K562 (cell line): ENCODE measurements around the gene GABARAP. TPM values are rescaled to one million over a fixed set of nuclear protein-coding genes. Genes with fewer than 3 reads are reported as not detected.

ENCODE experiments used
- ETV6 ChIP-seq, 3 experiments: fragments of 150-350 bp in 1 of 3; sonication (generic) in 1 of 3; formaldehyde crosslinking in 1 of 3; IDR thresholded peaks; 2 replicates each; pipeline versions ENCODE4 v1.6.1 to v1.8.0; 2014 to 2022; ENCODE audit warnings: borderline replicate concordance in 2 of 3, low read depth in 2 of 3, antibody characterized with exemption in 1 of 3, low read length in 1 of 3, mild to moderate bottlenecking in 1 of 3, missing genetic modification reagents in 1 of 3
- FOSL1 ChIP-seq: fragments of 200-800 bp; sonication (Bioruptor generic); conservative IDR thresholded peaks from 2 replicates; pipeline ENCODE4 v1.6.1; 2016; ENCODE audit warnings: missing genetic modification characterization, missing compliant biosample characterization
- FOXJ3 ChIP-seq: sonication (generic); formaldehyde crosslinking; IDR thresholded peaks from 2 replicates; pipeline ENCODE4 v1.4.0; 2020; ENCODE audit warnings: mild to moderate bottlenecking, missing genetic modification reagents
- FOXK1 ChIP-seq: sonication (generic); formaldehyde crosslinking; IDR thresholded peaks from 2 replicates; pipeline ENCODE4 v1.8.0; 2022; ENCODE audit warnings: missing genetic modification reagents, mild to moderate bottlenecking, borderline replicate concordance
- GABPB1 ChIP-seq: sonication (generic); formaldehyde crosslinking; IDR thresholded peaks from 2 replicates; pipeline ENCODE4 v1.8.0; 2022; ENCODE audit warnings: mild to moderate bottlenecking, missing genetic modification reagents
- MIER1 ChIP-seq: fragments of 450-650 bp; IDR thresholded peaks from 2 replicates; pipeline ENCODE4 v1.6.1; 2016; ENCODE audit warnings: antibody characterized with exemption, mild to moderate bottlenecking, low read depth
- NFIX ChIP-seq: fragments of 250-450 bp; sonication (Bioruptor Pico); IDR thresholded peaks from 2 replicates; pipeline ENCODE4 v1.4.0; 2020; ENCODE audit warnings: low read depth, mild to moderate bottlenecking, moderate library complexity
- RAD21 ChIP-seq, 2 experiments: fragments of 250-450 bp in 1 of 2; fragments of 450-650 bp in 1 of 2; sonication (Bioruptor Pico) in 1 of 2; formaldehyde crosslinking in 1 of 2; IDR thresholded peaks in 1 of 2; conservative IDR thresholded peaks in 1 of 2; 2 replicates each; pipeline versions ENCODE4 v1.4.0 to v1.8.0; 2020 to 2022; ENCODE audit warnings: mild to moderate bottlenecking in 2 of 2, moderate library complexity in 1 of 2
- SETDB1 ChIP-seq: IDR thresholded peaks from one replicate; pipeline ENCODE4 v1.6.1; 2012; ENCODE audit warnings: low read length, control low read depth, inconsistent platforms
- SMAD4 ChIP-seq: fragments of 250-450 bp; sonication (Bioruptor Pico); conservative IDR thresholded peaks from 2 replicates; pipeline ENCODE4 v1.8.0; 2021; ENCODE audit warnings: inconsistent platforms, mild to moderate bottlenecking, moderate library complexity
- SUPT5H ChIP-seq: fragments of 450-650 bp; IDR thresholded peaks from 2 replicates; pipeline ENCODE4 v1.6.1; 2016
- ZHX1 ChIP-seq: fragments of 150-350 bp; conservative IDR thresholded peaks from 2 replicates; pipeline ENCODE4 v1.6.1; 2014; ENCODE audit warnings: low read length
- ZNF12 ChIP-seq: sonication (generic); formaldehyde crosslinking; IDR thresholded peaks from 2 replicates; pipeline ENCODE4 v1.4.0; 2020; ENCODE audit warnings: mild to moderate bottlenecking, missing genetic modification reagents
- ZNF644 ChIP-seq: fragments of 200-800 bp; sonication (Bioruptor generic); IDR thresholded peaks from 2 replicates; pipeline ENCODE4 v1.6.1; 2016; ENCODE audit warnings: low read depth, missing genetic modification characterization, missing compliant biosample characterization
- polyA plus RNA-seq, 8 experiments: library from polyadenylated mRNA; depleted of rRNA in 4 of 8; stranded (reverse) in 5 of 8; unstranded in 3 of 8; fragments of >200 nt; fragmentation: Nextera tagmentation in 2 of 8; fragmentation: Illumina TruSeq in 1 of 8; extraction: Ambion mirVana in 2 of 8; extraction: Trizol in 1 of 8; gene quantifications; 2 replicates each; pipeline versions ENCODE4 v1.2.1 to v1.2.3, GENCODE V29; 2011 to 2014; ENCODE audit warnings: inconsistent platforms in 1 of 8, missing spikeins in 1 of 8
- total RNA-seq, 7 experiments: library from RNA; depleted of rRNA in 6 of 7; stranded (reverse); fragments of >200 nt in 6 of 7; fragmentation: Illumina TruSeq in 2 of 7; extraction: Trizol in 2 of 7; gene quantifications; 2 replicates each; pipeline versions ENCODE4 v1.2.1 to v1.2.3, GENCODE V29; 2011 to 2021; ENCODE audit warnings: low replicate concordance in 1 of 7
- TF ChIP-seq, protein P1 (sequence below): fragments of 450-650 bp; IDR thresholded peaks from 2 replicates; pipeline ENCODE4 v1.7.1; 2018; ENCODE audit warnings: mild to moderate bottlenecking, low read depth; ENCODE audit not compliant: partially characterized antibody
- TF ChIP-seq, protein P2 (sequence below): sonication (generic); formaldehyde crosslinking; IDR thresholded peaks from 2 replicates; pipeline ENCODE4 v1.8.0; 2022; ENCODE audit warnings: missing genetic modification reagents, mild to moderate bottlenecking, borderline replicate concordance
- TF ChIP-seq, protein P3 (sequence below): fragments of 250-450 bp; sonication (Bioruptor Pico); IDR thresholded peaks from 2 replicates; pipeline ENCODE4 v1.8.0; 2022; ENCODE audit warnings: moderate library complexity, mild to moderate bottlenecking, inconsistent platforms

GABARAP gene
- total and polyA plus RNA-seq, 9 of the 15 experiments (the other 6 are each of a cell fraction or from before 2014, with no cell fraction given) = 47.5 to 373 (median 152) TPM

GRCh38 chr17:7234083-7234951 is 7.9 kb downstream of the GABARAP start, which contains the start of gene DVL2 (continued):
- TF ChIP-seq, protein P1, sequence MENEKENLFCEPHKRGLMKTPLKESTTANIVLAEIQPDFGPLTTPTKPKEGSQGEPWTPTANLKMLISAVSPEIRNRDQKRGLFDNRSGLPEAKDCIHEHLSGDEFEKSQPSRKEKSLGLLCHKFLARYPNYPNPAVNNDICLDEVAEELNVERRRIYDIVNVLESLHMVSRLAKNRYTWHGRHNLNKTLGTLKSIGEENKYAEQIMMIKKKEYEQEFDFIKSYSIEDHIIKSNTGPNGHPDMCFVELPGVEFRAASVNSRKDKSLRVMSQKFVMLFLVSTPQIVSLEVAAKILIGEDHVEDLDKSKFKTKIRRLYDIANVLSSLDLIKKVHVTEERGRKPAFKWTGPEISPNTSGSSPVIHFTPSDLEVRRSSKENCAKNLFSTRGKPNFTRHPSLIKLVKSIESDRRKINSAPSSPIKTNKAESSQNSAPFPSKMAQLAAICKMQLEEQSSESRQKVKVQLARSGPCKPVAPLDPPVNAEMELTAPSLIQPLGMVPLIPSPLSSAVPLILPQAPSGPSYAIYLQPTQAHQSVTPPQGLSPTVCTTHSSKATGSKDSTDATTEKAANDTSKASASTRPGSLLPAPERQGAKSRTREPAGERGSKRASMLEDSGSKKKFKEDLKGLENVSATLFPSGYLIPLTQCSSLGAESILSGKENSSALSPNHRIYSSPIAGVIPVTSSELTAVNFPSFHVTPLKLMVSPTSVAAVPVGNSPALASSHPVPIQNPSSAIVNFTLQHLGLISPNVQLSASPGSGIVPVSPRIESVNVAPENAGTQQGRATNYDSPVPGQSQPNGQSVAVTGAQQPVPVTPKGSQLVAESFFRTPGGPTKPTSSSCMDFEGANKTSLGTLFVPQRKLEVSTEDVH = peak; percentile 35
- TF ChIP-seq, protein P2, sequence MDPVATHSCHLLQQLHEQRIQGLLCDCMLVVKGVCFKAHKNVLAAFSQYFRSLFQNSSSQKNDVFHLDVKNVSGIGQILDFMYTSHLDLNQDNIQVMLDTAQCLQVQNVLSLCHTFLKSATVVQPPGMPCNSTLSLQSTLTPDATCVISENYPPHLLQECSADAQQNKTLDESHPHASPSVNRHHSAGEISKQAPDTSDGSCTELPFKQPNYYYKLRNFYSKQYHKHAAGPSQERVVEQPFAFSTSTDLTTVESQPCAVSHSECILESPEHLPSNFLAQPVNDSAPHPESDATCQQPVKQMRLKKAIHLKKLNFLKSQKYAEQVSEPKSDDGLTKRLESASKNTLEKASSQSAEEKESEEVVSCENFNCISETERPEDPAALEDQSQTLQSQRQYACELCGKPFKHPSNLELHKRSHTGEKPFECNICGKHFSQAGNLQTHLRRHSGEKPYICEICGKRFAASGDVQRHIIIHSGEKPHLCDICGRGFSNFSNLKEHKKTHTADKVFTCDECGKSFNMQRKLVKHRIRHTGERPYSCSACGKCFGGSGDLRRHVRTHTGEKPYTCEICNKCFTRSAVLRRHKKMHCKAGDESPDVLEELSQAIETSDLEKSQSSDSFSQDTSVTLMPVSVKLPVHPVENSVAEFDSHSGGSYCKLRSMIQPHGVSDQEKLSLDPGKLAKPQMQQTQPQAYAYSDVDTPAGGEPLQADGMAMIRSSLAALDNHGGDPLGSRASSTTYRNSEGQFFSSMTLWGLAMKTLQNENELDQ = no peak
- no peak for TF ChIP-seq SETDB1
- no peak for TF ChIP-seq FOSL1 (tag)
- TF ChIP-seq NFIX = no peak
- TF ChIP-seq SMAD4 = peak; percentile 87
- no peak for TF ChIP-seq ZHX1
- no peak for TF ChIP-seq FOXJ3 (CRISPR knock-in tag)
- TF ChIP-seq, protein P3, sequence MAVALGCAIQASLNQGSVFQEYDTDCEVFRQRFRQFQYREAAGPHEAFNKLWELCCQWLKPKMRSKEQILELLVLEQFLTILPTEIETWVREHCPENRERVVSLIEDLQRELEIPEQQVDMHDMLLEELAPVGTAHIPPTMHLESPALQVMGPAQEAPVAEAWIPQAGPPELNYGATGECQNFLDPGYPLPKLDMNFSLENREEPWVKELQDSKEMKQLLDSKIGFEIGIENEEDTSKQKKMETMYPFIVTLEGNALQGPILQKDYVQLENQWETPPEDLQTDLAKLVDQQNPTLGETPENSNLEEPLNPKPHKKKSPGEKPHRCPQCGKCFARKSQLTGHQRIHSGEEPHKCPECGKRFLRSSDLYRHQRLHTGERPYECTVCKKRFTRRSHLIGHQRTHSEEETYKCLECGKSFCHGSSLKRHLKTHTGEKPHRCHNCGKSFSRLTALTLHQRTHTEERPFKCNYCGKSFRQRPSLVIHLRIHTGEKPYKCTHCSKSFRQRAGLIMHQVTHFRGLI (CRISPR knock-in tag) = no peak
- peak; percentile 91 for TF ChIP-seq SUPT5H
- peak in 1 of 2 experiments; percentile 48; a peak in 1 of 4 replicates for TF ChIP-seq ETV6 (IDR thresholded peaks at IDR 0.05; ENCODE audit: borderline replicate concordance in 1 of 2, low read depth in 2 of 2, low read length in 1 of 2)
- no peak for TF ChIP-seq ETV6 (CRISPR knock-in tag; IDR thresholded peaks at IDR 0.05; ENCODE audit: borderline replicate concordance)
- no peak for TF ChIP-seq FOXK1
- no peak for TF ChIP-seq ZNF12
- no peak for TF ChIP-seq MIER1
- no peak for TF ChIP-seq GABPB1 (CRISPR knock-in tag)
- no peak for TF ChIP-seq ZNF644 (tag)
- no peak for TF ChIP-seq RAD21 (CRISPR knock-in tag; conservative IDR thresholded peaks at IDR 0.05 in 1 of 2, IDR thresholded peaks at IDR 0.05 in 1 of 2)
